Heart left ventricle (tissue), 13 donors: ENCODE data around the gene CARHSP1.

ENCODE experiments used
- POLR2A ChIP-seq, 2 donors: fragments of 450-650 bp; IDR thresholded peaks; one replicate each; pipeline ENCODE4 v1.6.1; 2017; ENCODE audit warnings: antibody characterized with exemption in 2 of 2, mild to moderate bottlenecking in 2 of 2, moderate library complexity in 2 of 2
- TF ChIP-seq, protein P1 (sequence below), 12 donors: fragments of 200-600 bp; sonication (generic) in 4 of 12; IDR thresholded peaks; one replicate each; pipeline versions ENCODE4 v1.5.0 to v1.8.0; 2018 to 2022; ENCODE audit warnings: antibody characterized with exemption in 12 of 12, mild to moderate bottlenecking in 5 of 12
- donor health status: ischemic (EF 13 %, LVEDD 7.1; RV severe dilation, severe dysfunction).
- donor health status: DM: no; HTN: yes; CAD: no.
- donor health status: DM: no; HTN: no; CAD: no.
- donor health status: ischemic (EF 25% LVEDD 6.9; RV normal size, moderate dysfunction).
- donor health status: ischemic (EF 25% LVEDD 5.7; RV mildly dilated, moderate dysfunction).
- donor health status: ischemic (EF 35%, LVEDD 5.7; RV mildly dilated, moderate dysfunction).
- donor health status: nonischemic (EF 11% LVEDD 7.7; RV severe dilation, severe dysfunction).
- donor health status: DM: yes; HTN: yes; CAD: no.
- donor health status: PGD.
- donor health status: ischemic (EF 29% LVEDD 5.4; RV normal size, mild dysfunction).
- donor health status: nonischemic (EF 23%, LVEDD 6.1; RV moderate dilation, normal function).

DNA sequence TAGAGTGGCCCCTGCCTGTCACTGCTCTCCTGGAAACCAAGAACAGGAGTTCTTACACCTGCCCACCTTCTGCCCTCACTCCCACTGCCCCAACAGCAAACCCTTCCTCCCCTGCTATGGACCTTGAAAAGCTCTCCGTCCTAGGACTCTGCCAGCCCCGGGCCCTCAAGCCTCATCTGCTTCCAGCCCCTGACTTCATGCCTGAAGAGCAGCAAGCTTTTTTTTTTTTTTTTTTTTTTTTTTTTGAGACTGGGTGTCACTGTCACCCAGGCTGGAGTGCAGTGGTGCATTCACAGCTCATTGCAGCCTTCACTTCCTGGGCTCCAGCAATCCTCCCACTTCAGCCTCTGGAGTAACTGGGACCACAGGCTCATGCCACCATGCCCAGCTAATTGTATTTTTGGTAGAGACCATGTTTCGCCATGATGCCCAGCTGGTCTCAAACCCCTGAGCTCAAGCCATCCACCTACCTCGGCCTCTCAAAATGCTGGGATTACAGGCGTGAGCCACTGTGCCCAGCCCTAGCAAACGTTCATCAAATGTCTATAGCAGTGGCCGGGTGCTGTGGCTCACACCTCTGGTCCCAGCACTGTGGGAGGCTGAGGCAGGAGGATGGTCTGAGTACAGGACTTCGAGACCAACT, 16.9 kb downstream of the CARHSP1 start:
- TF ChIP-seq, protein P1, sequence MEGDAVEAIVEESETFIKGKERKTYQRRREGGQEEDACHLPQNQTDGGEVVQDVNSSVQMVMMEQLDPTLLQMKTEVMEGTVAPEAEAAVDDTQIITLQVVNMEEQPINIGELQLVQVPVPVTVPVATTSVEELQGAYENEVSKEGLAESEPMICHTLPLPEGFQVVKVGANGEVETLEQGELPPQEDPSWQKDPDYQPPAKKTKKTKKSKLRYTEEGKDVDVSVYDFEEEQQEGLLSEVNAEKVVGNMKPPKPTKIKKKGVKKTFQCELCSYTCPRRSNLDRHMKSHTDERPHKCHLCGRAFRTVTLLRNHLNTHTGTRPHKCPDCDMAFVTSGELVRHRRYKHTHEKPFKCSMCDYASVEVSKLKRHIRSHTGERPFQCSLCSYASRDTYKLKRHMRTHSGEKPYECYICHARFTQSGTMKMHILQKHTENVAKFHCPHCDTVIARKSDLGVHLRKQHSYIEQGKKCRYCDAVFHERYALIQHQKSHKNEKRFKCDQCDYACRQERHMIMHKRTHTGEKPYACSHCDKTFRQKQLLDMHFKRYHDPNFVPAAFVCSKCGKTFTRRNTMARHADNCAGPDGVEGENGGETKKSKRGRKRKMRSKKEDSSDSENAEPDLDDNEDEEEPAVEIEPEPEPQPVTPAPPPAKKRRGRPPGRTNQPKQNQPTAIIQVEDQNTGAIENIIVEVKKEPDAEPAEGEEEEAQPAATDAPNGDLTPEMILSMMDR (IDR thresholded peaks at IDR 0.05), result no peak
- no peak for TF ChIP-seq POLR2A (IDR thresholded peaks at IDR 0.05)
